ENCODE measurements around the gene ECHDC1.

The ECHDC1 gene

DNA sequence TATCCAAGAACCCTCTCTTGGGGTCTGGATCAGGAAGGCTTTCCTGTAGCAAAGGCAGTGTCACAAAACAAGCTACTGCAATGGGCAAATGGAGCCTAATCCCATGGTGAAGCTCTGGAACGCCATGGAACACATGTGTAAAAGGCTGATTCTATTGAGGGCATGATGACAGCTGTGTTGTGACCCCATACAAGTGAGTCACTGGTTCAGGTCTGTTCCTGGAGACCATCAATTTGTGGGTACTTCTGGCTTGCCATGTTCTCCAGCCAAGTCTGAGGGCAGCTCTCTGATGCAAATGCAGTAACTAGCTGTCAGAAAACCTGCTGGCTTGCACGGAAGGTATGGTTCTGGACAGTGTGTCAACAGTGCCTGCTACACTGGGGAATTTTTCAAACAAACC is 33.3 kb upstream of the ECHDC1 start:
- Histone ChIP-seq H3K27ac (ENCODE audit: insufficient read depth, low read depth, low read length, poor library complexity, severe bottlenecking) (no peak overlapping the region), H3K4me1 (ENCODE audit: control insufficient read depth, insufficient read depth, low read length) (no peaks in the 10 kb centered on the region), H3K9me3 (ENCODE audit: control insufficient read depth, low read length) (no peaks in the 10 kb centered on the region), H3K4me3 (ENCODE audit: insufficient read depth, low read depth, low read length) (no peak overlapping the region), H3K36me3 (ENCODE audit: control insufficient read depth, insufficient read depth, low read length) (no peaks in the 10 kb centered on the region), H3K27me3 (ENCODE audit: control insufficient read depth, insufficient read depth, low read length, poor library complexity, severe bottlenecking) (no peaks in the 10 kb centered on the region)
- 91 to 94% methylated on average over 2 of the region's 2 CpGs for WGBS, 2 experiments

DNA sequence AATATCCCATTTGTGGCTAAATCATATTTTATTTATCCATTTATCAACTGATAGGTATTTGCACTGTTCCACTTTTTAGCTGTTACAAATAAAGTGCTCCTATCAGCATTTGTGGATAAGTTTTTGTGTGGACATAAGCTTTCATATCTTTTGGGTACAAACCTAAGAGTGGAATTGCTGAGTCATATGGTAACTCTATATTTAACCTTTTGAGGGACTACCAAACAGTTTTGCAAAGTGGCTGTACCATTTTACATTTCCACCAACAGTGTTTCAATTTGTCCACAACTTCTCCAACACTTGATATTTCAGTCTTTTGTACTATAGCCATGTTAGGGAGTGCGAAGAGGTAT is 23.6 kb upstream of the ECHDC1 start:
- Histone ChIP-seq H3K27ac (ENCODE audit: insufficient read depth, low read depth, low read length, poor library complexity, severe bottlenecking) (no peak overlapping the region), H3K4me3 (ENCODE audit: insufficient read depth, low read depth, low read length) (no peak overlapping the region), H3K9me3 (ENCODE audit: control insufficient read depth, low read length) (no peaks in the 10 kb centered on the region), H3K36me3 (ENCODE audit: control insufficient read depth, insufficient read depth, low read length) (no peaks in the 10 kb centered on the region), H3K4me1 (ENCODE audit: control insufficient read depth, insufficient read depth, low read length) (no peaks in the 10 kb centered on the region), H3K27me3 (ENCODE audit: control insufficient read depth, insufficient read depth, low read length, poor library complexity, severe bottlenecking) (no peaks in the 10 kb centered on the region)
- 100% methylated on average over 1 of the region's 1 CpG for WGBS, 2 experiments

DNA sequence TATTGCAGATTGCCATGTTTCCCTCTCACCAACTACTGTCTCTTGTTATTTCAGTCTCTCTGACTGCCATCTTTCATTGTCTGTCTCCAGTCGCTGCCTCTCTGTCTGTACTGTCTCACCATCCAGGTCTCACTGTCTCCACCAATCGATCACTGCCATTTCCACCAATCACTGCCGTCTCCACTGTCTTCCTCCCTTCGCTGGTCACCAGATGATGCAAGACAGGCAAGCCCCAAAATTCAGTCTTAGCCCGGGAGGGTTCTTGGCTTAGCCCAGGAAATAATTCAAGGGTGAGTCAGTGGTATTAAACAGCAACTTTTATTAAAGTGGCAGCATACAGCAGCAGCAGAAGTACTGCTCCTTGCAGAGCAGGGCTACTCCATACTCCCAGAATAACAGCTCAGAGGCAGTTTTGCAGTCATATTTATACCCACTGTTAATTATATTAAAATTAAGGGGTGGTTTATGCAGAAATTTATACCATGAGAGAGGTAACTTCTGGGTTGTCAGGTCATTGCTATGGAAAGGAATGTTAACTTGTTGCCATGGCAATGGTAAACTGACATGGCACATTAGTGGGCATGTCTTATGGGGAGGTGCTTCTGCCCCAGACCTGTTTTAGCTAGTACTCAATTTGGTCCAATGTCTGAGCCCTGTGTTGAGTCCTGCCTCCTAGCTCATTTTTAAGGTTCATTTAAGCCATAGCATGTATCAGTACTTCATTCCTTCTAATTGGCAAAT is 23.0 kb upstream of the ECHDC1 start:
- Histone ChIP-seq H3K27me3 (ENCODE audit: control insufficient read depth, insufficient read depth, low read length, poor library complexity, severe bottlenecking) (no peaks in the 10 kb centered on the region), H3K9me3 (ENCODE audit: control insufficient read depth, low read length) (no peaks in the 10 kb centered on the region), H3K27ac (ENCODE audit: insufficient read depth, low read depth, low read length, poor library complexity, severe bottlenecking) (no peak overlapping the region), H3K36me3 (ENCODE audit: control insufficient read depth, insufficient read depth, low read length) (no peaks in the 10 kb centered on the region), H3K4me3 (ENCODE audit: insufficient read depth, low read depth, low read length) (no peak overlapping the region), H3K4me1 (ENCODE audit: control insufficient read depth, insufficient read depth, low read length) (no peaks in the 10 kb centered on the region)
- WGBS, 2 experiments, result 64 to 66% methylated on average over 5 of the region's 5 CpGs

DNA sequence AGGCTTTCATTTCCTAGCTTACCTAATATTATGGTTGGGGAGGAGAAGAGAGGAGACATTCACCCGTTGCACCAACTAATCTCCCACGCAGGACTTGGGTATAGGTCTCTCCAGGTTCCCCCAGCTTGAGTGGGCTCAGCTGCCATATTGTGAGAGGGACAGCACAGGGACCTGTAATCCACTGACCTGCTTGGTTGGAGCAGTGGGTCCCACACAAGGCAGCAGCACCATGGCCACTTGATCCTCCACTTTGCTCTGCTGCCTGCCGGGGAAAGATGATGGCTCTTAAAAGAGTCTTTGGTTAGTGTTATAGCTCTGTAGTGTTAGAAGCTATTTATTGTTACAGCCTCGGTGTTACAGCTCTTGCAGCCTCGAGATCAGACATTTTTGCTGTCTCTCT is 22.5 kb upstream of the ECHDC1 start:
- no peaks in the 10 kb centered on the region for H3K27me3 ChIP-seq (ENCODE audit: control insufficient read depth, insufficient read depth, low read length, poor library complexity, severe bottlenecking)
- H3K4me1 ChIP-seq (ENCODE audit: control insufficient read depth, insufficient read depth, low read length), result no peaks in the 10 kb centered on the region
- no peak overlapping the region for H3K27ac ChIP-seq (ENCODE audit: insufficient read depth, low read depth, low read length, poor library complexity, severe bottlenecking)
- H3K9me3 ChIP-seq (ENCODE audit: control insufficient read depth, low read length), result no peaks in the 10 kb centered on the region
- WGBS, 2 experiments, result 86 to 94% methylated on average over 5 of the region's 5 CpGs
- no peak overlapping the region for H3K4me3 ChIP-seq (ENCODE audit: insufficient read depth, low read depth, low read length)
- H3K36me3 ChIP-seq (ENCODE audit: control insufficient read depth, insufficient read depth, low read length), result no peaks in the 10 kb centered on the region

DNA sequence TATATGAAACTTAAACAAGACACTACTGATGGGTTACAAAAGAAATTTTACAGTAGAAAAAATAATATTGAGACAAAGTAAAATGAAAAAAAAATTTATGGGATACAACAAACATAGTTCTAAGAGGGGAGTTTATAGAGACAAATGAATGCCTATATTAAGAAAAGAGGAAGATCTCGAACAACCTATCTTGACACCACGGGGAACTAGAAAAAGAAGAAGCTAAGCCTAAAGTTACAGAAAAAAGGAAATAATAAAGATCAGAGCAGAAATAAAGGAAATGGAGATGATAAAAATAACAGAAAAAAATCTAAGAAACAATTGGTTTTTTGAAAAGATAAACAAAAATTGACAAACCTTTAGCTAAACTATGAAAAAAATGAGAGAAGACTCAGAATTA is 9.1 kb upstream of the ECHDC1 start:
- Histone ChIP-seq H3K4me3 (ENCODE audit: insufficient read depth, low read depth, low read length) (no peak overlapping the region), H3K9me3 (ENCODE audit: control insufficient read depth, low read length) (peaks cover 2% of the 10 kb centered on the region), H3K36me3 (ENCODE audit: control insufficient read depth, insufficient read depth, low read length) (peaks cover 3% of the 10 kb centered on the region), H3K27ac (ENCODE audit: insufficient read depth, low read depth, low read length, poor library complexity, severe bottlenecking) (no peak overlapping the region), H3K4me1 (ENCODE audit: control insufficient read depth, insufficient read depth, low read length) (no peaks in the 10 kb centered on the region), H3K27me3 (ENCODE audit: control insufficient read depth, insufficient read depth, low read length, poor library complexity, severe bottlenecking) (no peaks in the 10 kb centered on the region)
- WGBS, 2 experiments, result 96 to 100% methylated on average over 2 of the region's 2 CpGs

GRCh38 chr6:127349980-127350379 is 6.6 kb upstream of the ECHDC1 start:
- WGBS, 2 experiments, result 86 to 100% methylated on average over 2 of the region's 2 CpGs
- H3K36me3 ChIP-seq (ENCODE audit: control insufficient read depth, insufficient read depth, low read length), result peaks cover 3% of the 10 kb centered on the region
- no peak overlapping the region for H3K4me3 ChIP-seq (ENCODE audit: insufficient read depth, low read depth, low read length)
- peaks cover 2% of the 10 kb centered on the region for H3K9me3 ChIP-seq (ENCODE audit: control insufficient read depth, low read length)
- no peaks in the 10 kb centered on the region for H3K27me3 ChIP-seq (ENCODE audit: control insufficient read depth, insufficient read depth, low read length, poor library complexity, severe bottlenecking)
- H3K27ac ChIP-seq (ENCODE audit: insufficient read depth, low read depth, low read length, poor library complexity, severe bottlenecking), result no peak overlapping the region
- H3K4me1 ChIP-seq (ENCODE audit: control insufficient read depth, insufficient read depth, low read length), result no peaks in the 10 kb centered on the region

DNA sequence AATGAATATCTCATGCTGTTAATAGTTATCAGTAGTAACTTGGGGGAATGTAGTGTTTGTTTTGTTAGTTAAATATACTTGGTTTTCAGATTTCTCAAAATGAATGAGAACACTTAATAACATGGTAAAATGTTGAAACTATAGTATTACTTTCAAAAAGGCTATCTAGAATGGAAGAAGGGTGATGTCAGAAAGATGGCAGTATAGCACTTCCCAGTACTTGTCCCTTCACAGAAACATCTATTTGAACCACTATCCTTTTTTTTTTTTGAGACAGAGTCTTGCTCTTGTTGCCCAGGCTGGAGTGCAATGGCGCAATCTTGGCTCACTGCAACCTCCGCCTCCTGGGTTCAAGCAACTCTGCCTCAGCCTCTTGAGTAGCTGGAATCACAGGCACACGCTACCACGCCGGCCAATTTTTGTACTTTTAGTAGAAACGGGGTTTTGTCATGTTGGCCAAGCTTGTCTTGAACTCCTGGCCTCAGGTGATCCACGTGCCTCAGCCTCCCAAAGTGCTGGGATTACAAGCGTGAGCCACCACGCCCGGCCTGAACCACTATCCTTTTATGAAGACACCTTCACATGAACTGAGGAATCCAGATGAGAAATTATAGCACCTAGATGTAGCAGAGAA is 4.7 kb upstream of the ECHDC1 start:
- no peaks in the 10 kb centered on the region for H3K4me1 ChIP-seq (ENCODE audit: control insufficient read depth, insufficient read depth, low read length)
- peaks cover 2% of the 10 kb centered on the region for H3K9me3 ChIP-seq (ENCODE audit: control insufficient read depth, low read length)
- H3K36me3 ChIP-seq (ENCODE audit: control insufficient read depth, insufficient read depth, low read length), result peaks cover 3% of the 10 kb centered on the region
- H3K27me3 ChIP-seq (ENCODE audit: control insufficient read depth, insufficient read depth, low read length, poor library complexity, severe bottlenecking), result no peaks in the 10 kb centered on the region
- no peak overlapping the region for H3K27ac ChIP-seq (ENCODE audit: insufficient read depth, low read depth, low read length, poor library complexity, severe bottlenecking)
- no peak overlapping the region for H3K4me3 ChIP-seq (ENCODE audit: insufficient read depth, low read depth, low read length)
- 93 to 94% methylated on average over 10 of the region's 10 CpGs for WGBS, 2 experiments

GRCh38 chr6:127347178-127347577 is 3.8 kb upstream of the ECHDC1 start:
- peaks cover 2% of the 10 kb centered on the region for H3K9me3 ChIP-seq (ENCODE audit: control insufficient read depth, low read length)

GRCh38 chr6:127345521-127345920 is 2.1 kb upstream of the ECHDC1 start:
- Histone ChIP-seq H3K27ac (ENCODE audit: insufficient read depth, low read depth, low read length, poor library complexity, severe bottlenecking) (no peak overlapping the region), H3K4me1 (ENCODE audit: control insufficient read depth, insufficient read depth, low read length) (peaks cover 12% of the 10 kb centered on the region), H3K27me3 (ENCODE audit: control insufficient read depth, insufficient read depth, low read length, poor library complexity, severe bottlenecking) (no peaks in the 10 kb centered on the region), H3K9me3 (ENCODE audit: control insufficient read depth, low read length) (peaks cover 2% of the 10 kb centered on the region), H3K4me3 (ENCODE audit: insufficient read depth, low read depth, low read length) (no peak overlapping the region), H3K36me3 (ENCODE audit: control insufficient read depth, insufficient read depth, low read length) (peaks cover 3% of the 10 kb centered on the region)

More at GRCh38 chr6:127347178-127347577, 3.8 kb upstream of the ECHDC1 start:
- H3K4me1 ChIP-seq (ENCODE audit: control insufficient read depth, insufficient read depth, low read length), result no peaks in the 10 kb centered on the region
- no peak overlapping the region for H3K27ac ChIP-seq (ENCODE audit: insufficient read depth, low read depth, low read length, poor library complexity, severe bottlenecking)
- H3K36me3 ChIP-seq (ENCODE audit: control insufficient read depth, insufficient read depth, low read length), result peaks cover 3% of the 10 kb centered on the region
- H3K27me3 ChIP-seq (ENCODE audit: control insufficient read depth, insufficient read depth, low read length, poor library complexity, severe bottlenecking), result no peaks in the 10 kb centered on the region
- H3K4me3 ChIP-seq (ENCODE audit: insufficient read depth, low read depth, low read length), result no peak overlapping the region
- WGBS, 2 experiments, result 100% methylated on average over 2 of the region's 2 CpGs; no CpG with 5 or more reads in 1 of the 2 experiments

DNA sequence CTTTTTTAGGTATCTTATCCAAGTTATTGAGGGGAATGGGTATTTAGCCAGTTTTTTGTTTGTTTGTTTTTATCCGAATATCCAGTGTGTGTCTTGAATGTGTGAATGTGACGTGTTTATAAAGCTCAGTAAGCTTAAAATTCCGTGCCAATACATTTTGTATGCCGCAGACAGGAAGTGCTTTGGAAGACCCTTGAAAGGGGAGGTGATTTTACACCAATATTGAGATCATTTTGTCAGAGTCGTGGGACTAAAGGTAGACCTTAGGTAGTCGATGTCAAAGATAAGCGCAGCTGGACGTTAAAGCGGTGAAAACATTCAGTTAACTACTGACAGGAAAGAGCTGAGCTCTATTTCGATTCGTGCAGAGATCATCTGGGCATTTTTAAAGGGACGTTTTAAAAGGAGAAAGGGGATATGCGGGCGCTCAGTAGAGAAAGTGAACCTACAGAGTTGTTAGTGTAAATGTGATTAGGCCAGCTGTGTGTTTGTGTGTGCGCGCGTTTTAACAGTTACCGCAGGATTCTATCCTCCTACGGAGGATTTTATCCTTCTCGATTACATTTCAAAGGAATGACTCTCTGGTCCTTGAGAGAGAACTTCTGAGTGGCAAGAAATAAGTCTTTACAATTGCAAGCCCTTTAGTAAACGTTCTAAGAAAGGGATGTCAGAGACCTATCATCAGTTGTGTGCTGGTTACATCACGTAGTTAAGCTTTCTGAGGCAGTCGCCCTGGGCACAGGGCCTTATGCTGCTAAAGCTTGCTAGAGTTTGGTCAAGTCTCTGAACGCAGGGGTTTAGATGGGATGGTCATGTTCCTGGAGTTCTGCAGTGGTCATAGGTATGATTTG is 625 bp upstream of the ECHDC1 start:
- no peaks in the 10 kb centered on the region for H3K9me3 ChIP-seq (ENCODE audit: control insufficient read depth, low read length)
- H3K36me3 ChIP-seq (ENCODE audit: control insufficient read depth, insufficient read depth, low read length), result no peaks in the 10 kb centered on the region
- H3K27me3 ChIP-seq (ENCODE audit: control insufficient read depth, insufficient read depth, low read length, poor library complexity, severe bottlenecking), result no peaks in the 10 kb centered on the region
- peak overlapping the region; percentile 79 for H3K4me3 ChIP-seq (ENCODE audit: insufficient read depth, low read depth, low read length)
- peaks cover 12% of the 10 kb centered on the region for H3K4me1 ChIP-seq (ENCODE audit: control insufficient read depth, insufficient read depth, low read length)
- 4% methylated on average over 24 of the region's 24 CpGs for WGBS, 2 experiments
- H3K27ac ChIP-seq (ENCODE audit: insufficient read depth, low read depth, low read length, poor library complexity, severe bottlenecking), result no peak overlapping the region

All from ectodermal cell (in vitro differentiated cells).